Astrocyte (in vitro differentiated cells and primary cell): Measurements from ENCODE around the gene USP3.

Experiments
- EZH2 ChIP-seq: IDR thresholded peaks from 2 replicates; pipeline ENCODE4 v1.6.1; 2012; ENCODE audit warnings: mild to moderate bottlenecking, low read length, inconsistent platforms; ENCODE audit not compliant: insufficient read depth
- TF ChIP-seq, protein P1 (sequence below): IDR thresholded peaks from 2 replicates; pipeline ENCODE4 v1.5.1; 2011; ENCODE audit warnings: low read depth, mild to moderate bottlenecking, inconsistent platforms, low read length, moderate library complexity; ENCODE audit not compliant: insufficient read depth

DNA sequence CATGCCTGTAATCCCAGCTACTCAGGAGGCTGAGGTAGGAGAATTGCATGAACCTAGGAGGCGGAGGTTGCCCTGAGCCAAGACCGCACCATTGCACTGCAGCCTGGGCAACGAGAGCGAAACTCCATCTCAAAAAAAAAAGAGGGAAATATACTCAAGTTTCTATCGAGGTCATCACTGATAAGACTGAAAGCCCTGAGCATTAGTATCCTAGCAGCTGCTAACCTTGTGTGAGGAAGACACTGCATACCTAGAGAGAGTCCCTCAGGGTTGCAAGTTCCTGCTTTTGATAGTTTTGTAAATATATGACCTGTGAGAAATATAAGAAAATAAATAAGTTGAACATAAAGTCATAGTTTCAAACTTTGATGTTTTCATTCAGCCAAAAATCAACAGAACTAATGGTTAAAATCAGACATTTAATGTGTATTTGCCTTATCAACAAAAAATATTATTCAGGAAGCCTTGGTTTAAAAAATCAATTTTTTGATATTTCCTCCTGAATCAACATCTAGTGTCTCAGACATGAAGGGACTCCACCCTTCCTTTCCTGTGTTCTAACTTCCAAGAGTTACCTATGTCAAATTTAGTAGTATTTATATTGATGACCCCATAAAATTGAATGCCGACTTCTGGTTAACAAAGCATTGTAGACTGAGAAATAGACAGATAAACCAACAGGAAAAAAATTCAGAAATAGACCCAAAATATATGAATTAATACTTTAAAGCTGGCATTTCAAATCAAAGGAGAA is 19.8 kb upstream of the USP3 start:
- TF ChIP-seq, protein P1, sequence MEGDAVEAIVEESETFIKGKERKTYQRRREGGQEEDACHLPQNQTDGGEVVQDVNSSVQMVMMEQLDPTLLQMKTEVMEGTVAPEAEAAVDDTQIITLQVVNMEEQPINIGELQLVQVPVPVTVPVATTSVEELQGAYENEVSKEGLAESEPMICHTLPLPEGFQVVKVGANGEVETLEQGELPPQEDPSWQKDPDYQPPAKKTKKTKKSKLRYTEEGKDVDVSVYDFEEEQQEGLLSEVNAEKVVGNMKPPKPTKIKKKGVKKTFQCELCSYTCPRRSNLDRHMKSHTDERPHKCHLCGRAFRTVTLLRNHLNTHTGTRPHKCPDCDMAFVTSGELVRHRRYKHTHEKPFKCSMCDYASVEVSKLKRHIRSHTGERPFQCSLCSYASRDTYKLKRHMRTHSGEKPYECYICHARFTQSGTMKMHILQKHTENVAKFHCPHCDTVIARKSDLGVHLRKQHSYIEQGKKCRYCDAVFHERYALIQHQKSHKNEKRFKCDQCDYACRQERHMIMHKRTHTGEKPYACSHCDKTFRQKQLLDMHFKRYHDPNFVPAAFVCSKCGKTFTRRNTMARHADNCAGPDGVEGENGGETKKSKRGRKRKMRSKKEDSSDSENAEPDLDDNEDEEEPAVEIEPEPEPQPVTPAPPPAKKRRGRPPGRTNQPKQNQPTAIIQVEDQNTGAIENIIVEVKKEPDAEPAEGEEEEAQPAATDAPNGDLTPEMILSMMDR: no peak
- TF ChIP-seq EZH2: no peak
